HG02970 (cell line): ENCODE data around the gene TTN.
"Not testable (repeated sequence)": the region's sequence is repeated elsewhere in the genome, so short reads cannot be mapped to it uniquely, and the experiment has no call there.

Experiments
- ATAC-seq: cut with Tn5 transposase; IDR thresholded peaks from one replicate; pipeline ENCODE4 v1.9.1; 2021; ENCODE audit warnings: mild to moderate bottlenecking, moderate library complexity, moderate number of reproducible peaks; ENCODE audit not compliant: unreplicated experiment, low FRiP score

TTN gene

DNA sequence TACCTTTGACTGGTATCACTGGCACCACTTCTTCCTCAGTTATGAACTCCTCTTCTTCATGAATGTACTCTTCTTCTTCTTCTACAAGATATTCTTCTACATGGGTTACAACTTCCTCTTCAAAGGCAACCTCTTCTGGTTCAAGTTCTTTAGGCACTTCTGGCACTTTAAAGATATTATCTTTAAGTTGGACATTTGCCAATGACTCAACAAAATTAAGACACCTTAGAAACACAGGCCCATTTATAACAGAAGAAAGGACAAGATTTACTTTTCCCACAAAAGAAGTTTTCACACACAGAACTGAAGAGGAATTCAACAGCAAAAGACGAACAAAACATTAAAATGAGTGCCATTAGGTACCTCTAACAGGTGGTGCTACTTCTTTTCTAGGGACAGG is 127.3 kb downstream of the TTN start:
- no peak for ATAC-seq

DNA sequence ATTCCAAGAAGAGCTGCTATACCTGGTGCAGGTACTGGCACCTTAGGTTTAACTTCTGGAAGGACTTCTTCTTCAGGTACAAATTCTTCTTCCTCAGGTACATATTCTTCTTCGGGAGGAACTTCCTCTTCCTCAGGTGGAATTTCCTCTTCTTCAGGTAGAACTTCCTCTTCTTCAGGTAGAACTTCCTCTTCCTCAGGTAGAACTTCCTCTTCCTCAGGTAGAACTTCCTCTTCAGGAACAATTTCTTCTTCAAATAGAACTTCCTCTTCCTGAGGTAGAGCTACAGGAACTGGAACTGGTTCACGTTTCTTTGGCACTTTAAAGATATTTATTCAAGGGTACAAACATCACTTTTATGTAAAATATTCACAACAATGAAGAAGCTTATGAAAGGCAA is 129.6 kb downstream of the TTN start:
- no peak for ATAC-seq

DNA sequence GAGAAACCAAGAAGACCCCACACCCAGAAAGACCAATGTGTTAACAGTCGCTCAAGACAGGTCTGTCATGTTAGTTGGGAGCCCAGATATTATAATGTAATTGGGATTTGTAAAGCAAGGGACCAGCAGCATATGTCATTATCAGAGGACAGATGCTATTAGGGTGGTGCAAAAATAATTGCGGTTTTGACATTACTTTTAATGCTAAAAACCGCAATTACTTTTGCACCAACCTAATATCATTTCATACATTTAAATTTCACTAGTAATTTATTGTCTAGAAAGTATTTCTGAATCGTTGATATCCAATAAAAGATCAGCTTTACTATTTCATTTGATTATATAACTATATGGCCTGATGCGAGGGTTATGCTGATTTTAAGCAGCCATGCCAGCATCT is 131.2 kb downstream of the TTN start:
- ATAC-seq, result no peak

DNA sequence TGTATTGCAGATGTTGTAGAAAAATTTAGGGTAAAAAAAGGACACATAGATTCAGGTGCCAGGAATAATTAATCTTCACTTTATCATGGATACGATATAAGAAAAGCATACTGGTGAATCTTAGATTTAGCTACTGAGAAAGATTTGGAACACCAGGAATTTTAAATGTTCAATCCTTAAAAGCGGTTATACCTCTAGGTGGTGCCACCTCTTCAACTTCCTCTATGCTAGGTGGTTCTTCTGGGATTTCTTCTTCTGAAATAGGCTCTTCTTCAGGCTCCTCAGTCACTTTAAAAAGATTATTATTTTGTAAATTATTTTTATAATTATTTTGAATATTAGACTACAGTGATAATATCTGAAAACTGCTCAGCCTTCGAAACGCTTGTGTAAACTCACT is 133.1 kb downstream of the TTN start:
- no peak for ATAC-seq

DNA sequence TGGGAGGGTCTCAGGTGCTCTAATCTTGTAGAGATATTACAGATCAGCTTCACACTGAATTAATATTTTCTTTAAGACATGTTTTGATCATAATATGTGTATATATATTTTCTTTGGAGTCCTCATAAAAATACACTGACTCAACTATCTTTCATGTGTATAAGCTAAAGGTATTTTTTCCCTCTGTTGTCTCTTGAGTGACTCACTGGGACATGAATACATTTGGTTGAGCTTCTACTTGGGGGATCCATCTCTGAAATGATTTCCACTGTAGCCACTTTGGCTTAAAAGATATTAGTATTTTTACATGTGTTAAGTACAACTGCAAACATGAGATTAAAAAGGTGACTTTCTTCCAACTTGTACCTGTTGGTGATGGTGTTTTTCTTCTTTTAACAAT is 140.8 kb downstream of the TTN start:
- no peak for ATAC-seq

DNA sequence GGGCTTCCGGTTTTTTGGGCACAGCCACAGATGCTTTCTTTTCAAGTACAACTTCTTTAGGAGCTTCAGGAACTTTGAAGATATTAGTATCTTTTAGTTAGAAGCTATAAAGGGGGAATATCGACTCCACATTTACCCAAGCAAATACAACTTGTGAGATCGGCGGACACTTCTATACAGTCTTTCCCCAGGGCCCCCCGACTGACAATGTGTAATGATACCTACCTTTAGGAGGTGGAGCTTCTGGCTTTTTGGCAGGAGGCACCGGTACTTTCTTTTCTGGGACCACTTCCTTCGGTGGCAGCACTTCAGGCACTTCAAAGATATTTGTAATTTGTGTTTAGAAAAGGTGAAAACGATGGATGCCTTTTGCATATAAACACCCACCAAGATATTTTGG is 148.7 kb downstream of the TTN start:
- ATAC-seq, result not testable (repeated sequence)

DNA sequence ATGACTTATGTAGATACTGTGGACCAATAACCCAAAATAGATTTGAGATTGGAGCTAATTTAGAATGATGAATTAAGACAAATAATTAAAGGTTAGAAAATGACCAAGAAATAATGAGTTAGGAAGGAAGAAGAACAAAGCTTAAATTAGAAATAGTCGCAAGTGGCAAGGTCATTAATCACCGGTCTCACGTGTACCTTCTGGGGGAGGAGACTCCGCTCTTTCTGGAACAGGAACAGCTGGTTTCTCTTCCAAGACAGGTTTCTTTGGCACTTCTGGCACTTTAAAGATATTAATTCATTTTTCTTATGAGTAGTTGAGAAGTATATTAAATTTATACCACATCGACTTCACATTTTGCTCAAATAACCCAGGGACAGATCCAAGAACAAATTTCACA is 156.7 kb downstream of the TTN start:
- no peak for ATAC-seq

DNA sequence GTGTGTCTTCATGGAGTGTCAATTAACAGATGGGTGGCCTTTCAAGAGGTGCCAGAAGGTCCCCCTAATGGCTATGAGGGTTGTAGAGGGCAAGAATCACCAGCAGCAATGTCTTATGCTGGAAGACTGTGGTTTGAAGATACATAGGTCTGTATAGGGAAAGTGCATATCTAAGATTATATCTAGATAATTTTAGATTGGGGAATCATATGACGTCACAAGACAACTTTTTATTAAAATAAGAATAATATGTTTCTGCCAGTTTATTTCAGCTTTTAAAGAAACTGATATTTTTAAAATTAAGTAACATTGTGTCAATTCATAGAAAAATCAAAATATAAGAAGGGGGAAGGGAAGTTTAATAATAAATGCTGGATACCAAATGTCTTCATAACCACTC is 162.3 kb downstream of the TTN start:
- no peak for ATAC-seq

DNA sequence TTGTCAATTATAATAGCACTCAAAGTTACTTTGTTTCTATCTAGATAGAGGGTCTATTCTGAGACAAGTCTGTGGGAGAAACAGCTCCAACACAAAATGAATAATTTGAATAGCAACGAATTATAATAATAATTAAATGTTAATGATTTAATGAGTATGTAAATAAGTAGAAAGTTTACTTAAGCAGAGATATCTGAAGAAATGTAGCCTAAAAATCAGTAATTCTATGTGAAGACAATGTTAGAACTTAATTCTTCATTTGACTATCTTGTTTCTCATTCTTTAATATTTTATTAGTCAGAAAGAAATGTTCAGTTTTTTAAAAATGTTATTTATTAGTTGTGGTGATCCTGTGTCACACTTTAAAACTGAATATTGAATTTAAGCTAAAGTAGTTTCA is 165.7 kb downstream of the TTN start:
- ATAC-seq, result no peak

DNA sequence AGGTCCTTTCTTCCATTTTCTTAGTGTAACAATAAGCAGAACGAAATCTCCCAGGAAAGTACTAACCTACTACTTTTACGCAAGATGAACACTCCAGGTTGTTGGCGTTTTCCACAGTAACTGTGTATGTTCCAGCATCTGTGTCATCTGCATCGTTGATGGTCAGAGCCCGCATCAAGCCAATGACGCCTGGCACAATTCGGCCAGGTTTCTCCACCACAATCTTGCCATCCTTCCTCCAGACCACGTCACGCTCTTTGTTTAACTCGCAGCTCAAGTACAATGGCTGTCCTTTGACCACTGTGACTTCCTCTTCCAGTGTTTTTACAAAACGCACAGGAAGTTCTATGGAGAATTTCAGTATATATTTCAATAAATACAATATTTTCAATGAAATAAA is 171.3 kb downstream of the TTN start:
- no peak for ATAC-seq

DNA sequence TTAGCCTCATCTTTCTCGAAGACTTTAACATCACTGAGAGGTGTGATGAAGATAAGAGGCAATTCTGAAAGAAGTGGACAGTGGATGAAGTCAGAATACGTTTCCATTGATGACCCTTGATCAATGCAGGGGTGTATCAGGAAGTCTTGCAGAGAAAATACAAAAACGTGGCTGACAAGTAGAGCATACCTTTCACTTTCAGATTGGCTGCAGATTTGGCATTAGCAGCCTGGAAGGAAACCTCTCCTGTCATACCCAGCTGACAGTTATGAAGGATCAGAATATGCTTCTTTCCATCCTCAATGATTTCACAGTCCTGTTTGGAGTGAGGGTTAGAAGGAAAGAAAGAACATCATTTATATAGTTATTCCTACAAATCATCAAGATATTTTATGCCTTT is 174.5 kb downstream of the TTN start:
- no peak for ATAC-seq

DNA sequence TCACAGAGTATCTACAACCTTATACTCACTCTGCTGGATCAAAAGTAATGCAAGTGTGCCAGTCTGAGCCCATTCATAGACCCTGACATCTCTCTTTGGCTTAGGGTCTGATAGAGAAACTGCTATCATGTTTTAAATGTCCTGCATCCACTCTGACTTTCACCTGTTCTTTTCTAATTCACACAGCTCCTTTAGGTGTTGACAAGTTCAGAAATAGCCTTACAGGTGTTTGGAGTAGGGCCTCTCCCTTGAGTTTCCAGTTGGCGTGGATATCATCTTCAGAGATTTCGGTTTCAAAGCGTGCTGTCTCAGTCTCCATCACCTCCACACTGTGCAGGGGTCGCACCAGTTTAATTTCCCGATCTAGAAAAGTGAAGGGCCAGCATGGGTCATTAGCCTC is 176.6 kb downstream of the TTN start:
- ATAC-seq, result no peak

DNA sequence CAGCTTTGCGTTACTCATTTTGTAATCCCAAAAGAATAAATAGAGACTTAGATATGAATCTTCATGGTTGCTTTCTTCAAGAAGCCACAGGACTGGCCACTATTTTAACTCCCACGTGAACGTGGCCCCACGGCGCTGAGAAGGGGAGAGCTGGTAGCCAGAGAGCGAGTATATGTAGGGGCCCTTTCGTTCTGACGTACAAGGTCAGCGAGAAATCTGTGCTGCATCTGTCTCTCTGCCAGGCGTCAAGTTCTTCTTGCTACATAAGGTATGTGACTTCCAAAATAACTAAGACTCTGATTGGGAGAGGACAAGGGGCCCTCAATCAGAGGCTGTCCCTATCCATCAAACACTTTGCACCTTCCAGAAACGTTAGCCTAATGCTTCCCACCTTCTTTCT is 177.8 kb downstream of the TTN start:
- no peak for ATAC-seq

DNA sequence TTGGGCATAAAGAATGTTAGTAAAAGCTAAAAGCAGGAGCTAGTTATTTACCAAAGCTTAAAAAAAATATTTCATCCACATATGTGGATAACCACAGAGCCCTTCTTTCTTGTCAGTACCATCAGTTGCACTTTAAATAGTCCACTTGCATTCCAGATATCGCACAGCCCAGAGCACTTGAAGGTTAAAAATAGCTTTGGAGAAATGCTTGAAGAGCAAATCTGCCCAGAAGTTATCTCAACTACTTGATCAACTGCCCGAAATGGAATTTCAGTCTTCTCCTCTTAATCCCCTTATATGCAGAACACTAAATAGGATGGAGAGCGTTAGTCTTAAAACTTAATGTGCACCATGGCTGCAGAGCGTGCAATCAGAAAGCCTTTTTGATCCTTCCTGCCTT is 178.6 kb downstream of the TTN start:
- ATAC-seq, result no peak

DNA sequence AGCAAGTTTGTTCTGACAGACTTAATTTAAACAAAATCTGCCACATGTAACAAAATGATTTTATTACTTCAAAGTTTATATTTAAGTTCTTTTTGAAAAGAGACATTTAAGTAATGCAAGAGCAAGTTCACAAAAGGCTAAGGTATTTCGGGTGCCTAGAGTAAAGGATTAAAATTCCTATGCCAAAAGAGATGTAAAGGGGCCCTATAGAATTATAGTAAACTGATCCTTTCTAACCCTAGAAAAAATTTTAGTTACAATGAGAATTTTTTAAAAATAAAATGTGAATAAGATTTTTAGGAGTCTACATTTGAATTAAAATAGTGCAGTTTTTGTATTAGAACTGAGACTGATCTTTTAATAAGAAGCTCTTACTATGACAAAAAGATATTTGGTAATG is 179.8 kb downstream of the TTN start:
- ATAC-seq, result no peak

DNA sequence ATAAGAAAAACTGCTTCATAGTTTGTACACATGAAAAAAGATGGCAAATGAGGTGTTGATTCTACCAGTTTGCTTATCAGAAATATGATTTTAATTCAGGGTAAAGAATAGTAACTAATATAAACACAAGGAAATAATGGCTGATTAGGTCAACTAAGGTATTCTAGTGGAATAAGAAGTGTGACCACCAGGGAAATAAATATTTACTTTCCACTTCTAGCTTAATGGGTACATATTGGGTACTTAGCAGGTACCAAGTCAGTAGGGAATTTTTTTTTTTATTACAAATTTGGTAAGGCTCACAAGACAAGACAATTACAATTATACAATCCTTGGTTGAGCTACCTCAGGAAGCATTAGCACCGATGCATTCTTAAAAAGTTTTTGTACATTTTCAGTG is 191.3 kb downstream of the TTN start:
- no peak for ATAC-seq

DNA sequence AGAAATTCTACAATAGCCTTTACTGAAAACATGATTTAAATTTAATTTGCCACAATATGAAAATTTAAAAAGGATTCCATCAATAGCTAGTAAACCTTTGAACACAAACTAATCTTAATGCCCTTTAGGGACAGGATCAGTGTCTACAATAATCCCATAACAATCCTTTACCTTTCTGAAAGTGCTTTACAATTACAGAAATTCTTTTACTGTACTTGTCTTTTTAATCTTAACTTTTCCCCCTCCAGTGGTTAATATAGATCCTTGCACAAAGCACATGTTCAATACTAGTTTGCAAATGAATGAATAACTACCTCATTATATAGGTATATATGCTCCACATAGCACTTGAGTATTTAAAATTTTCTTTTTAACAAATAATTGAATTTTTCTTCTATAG is 204.3 kb downstream of the TTN start:
- ATAC-seq, result no peak

DNA sequence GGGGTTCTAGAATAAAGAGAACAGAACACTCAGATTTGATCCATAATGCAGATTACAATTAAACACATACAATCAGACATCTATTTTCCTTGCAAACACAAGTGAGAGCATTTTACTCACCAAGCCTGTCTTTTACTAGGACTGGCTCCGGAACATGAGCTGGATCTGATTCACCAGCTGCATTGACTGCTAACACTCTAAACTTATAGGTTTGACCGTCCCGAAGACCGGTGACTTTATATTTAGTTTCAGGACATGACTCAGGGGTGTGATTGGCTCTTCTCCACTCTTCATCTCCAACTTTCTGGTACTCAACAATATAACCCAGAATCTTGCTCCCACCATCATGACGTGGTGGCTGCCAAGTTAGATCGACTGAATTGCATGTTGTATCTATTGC is 214.6 kb downstream of the TTN start:
- ATAC-seq, result no peak

DNA sequence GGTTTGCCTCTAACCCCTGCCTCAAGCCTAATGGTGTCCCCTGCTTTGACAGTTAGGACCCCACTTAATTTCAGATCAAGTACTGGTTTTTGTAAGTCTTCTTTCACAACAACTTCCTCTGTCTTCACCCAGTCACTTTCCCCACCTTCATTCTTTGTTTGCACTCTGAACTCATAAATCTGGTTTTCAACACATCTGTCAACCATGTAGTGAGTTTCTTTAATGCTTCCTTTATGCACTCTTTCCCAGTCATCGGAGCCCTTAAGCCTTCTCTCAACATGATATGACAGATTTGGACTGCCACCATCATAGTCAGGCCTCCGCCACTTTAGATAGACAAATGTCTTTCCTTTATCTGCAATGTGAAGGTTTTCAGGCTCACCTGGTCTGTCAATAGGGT is 217.9 kb downstream of the TTN start:
- ATAC-seq, result no peak

DNA sequence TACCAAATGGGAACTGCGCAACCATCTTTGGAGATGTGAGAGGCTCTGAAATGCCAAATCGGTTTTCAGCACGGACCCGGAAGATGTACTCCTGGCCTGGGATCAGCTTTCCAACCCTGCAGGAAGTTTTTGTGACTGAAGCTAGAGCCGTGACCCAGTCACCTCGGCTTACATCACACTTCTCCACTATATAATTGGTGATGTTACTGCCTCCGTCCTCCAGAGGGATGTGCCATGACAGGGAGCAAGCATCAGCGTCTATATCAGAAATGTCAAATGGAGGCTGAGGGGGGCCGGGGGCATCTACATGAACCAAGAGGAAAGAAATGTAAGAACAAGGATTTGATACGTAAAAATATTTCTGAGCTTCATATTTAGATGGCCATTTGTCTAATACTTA is 222.6 kb downstream of the TTN start:
- ATAC-seq, result no peak

DNA sequence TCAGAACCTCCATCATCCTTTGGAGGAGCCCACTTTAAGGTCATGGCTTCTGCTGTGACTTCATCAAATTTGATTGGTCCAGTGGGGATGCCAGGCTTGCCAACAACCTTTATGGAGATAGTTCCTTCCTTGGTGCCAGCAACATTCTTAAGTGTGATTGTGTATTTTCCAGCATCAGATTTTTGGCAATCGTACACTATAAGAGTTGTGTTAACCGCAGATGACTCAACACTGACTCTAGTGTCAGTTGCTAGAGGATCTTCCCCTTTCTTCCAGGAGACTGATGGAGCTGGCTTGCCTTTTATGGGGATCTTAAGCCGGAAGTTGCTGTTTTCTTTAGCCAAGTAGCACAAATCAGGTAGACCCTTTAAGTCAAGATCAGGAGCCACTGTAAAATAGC is 228.2 kb downstream of the TTN start:
- no peak for ATAC-seq

DNA sequence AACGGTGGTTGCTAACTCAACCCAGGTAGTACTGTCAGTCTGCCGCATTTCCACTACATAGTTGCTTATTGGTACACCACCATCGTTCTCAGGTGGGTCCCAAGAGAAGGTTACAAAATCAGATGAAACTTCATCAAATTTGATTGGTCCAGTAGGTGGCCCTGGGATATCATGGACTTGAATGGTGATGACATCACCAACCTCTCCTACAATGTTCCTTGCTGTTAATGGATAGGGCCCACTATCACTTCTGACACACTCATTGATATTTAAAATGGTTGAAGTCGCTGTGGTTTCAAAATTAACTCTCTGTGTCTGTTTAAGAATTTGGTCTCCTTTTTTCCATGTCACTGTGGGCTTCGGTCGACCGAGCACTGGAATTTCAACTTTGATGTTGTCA is 232.4 kb downstream of the TTN start:
- ATAC-seq, result no peak

DNA sequence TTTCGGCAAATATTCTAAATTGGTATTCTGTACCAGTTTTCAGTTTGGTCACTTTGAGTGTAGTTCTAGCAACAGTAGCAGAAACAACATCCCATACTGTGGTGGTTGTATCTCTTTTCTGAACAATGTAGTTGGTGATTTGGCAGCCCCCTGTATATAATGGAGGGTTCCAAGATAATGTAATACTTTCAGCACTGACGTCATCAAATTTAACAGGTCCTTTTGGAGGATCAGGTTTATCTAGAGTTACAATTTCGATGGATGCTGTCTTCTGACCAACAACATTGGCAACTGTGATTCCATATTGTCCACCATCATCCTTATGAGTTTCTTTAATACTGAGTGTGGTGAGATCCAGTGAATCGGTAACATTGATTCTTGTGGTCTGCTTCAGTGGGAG is 239.0 kb downstream of the TTN start:
- no peak for ATAC-seq

DNA sequence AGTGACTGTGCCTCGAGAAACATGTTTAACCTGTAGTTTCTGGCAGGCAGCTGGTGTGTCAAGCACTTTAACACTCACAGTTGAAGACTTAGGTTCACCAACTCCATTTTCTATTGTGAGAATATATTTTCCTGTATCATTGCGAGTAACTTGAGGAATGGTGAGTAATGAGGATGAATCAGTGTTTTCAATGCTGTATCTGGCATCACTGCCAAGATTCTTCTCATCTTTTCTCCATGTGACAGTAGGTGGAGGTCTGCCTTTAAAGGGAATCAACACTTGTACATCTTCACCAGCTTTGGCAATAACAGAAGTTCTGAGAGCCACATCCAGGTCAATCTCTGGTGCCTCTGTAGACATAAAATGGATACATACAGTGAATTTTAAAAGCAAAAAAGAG is 254.2 kb downstream of the TTN start:
- no peak for ATAC-seq
